ENCODE results near the gene CPVL.

The CPVL gene

GRCh38 chr7:29156907-29157452, 10.6 kb upstream of the CPVL start:
- in situ Hi-C loops (cut with MboI; ENCODE audit: low sequenced_read_pairs), result no loop called here

DNA sequence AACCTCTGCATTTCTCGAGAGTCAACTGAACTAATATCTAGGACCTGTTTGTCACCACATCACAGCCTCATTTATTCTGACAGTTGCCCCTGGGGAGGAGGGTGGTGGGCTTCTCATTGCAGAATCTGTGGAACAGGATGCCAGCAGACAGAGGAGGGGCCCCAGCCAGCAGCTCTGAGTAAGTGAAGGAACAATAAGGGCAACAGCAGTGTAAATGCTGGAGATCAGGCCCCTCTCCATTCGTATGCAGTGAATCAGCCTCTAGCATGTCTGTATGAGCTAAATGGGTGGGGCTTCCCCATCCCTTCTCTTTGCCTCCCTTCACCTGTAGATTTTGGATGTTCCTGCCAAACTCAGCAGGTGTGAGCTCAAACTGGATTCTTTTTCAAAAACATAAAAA, 7.7 kb upstream of the CPVL start:
- in situ Hi-C loops (cut with MboI; ENCODE audit: low sequenced_read_pairs), result no loop called here

- in situ Hi-C loops (cut with MboI; ENCODE audit: low sequenced_read_pairs), result no loop called here
These were observed 4.5 kb upstream of the CPVL start for GRCh38 chr7:29150856-29151255.

DNA sequence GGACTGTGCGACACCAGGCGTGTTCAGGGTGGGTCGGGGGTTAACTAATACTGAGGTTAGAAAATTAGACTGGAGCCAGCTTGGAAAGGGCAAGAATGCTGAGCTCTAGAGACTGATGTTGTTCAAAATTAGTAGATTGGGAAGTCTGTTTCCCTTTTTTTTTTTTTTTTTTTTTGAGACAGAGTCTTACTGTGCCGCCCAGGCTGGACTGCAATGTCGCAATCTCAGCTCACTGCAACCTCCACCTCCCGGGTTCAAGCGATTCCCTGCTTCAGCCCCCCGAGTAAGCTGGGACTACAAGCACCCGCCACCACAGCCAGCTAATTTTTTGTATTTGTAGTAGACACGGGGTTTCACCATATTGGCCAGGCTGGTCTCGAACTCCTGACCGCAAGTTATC, 2.7 kb upstream of the CPVL start:
- in situ Hi-C loops (cut with MboI; ENCODE audit: low sequenced_read_pairs), result no loop called here

DNA sequence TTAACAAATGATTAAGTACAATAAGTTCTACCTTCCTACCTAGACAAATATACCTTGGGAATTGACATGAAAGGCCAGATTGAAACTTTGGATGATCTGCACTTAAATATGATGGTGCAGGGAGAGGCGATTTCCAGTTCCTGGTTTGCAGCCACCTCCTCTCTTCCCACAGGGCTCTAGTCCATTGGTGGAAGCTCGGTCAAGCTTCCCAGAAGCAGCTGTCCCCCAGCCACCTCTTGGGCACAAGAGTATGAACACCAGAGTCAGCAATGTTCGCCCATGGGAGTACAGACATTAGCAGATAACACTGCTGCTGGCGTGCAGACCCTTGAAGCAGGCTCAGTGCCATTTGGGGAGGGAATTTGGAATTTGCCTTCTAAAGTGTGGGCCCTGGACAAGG, 1.5 kb upstream of the CPVL start:
- in situ Hi-C loops (cut with MboI; ENCODE audit: low sequenced_read_pairs), result no loop called here

DNA sequence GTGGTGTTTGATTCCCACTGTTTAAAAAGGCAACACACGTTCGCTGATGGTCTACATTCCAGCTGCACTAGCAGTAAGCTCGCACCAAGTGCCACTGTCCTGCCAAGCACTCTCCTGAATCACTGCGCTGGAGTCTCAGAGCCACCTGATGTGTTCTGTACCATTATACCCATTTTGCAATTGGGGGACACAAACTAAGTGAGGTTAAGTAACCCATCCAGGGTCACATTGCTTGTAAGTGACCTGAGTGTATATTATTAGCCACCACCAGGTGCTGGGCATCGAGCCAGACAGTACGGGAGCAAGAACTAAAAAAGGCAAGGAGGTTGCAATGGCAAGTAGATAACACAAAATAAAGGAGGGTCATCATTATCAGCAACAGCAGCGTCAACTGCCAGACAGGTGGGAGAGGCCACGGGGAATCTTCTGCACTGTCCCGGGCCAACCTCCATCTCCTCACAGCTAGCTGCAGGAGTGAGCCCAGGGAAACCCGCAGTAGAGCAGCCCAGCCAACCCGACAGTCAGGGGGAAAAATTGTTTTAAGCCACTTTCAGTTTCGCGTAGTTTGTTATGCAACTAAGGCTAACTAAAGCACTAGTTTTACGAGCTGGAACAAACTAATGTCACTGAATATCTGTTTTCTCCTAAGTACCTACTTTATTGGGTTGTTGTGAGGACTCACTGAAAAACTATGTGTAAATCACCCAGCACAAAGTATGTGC, 712 bp upstream of the CPVL start:
- in situ Hi-C loops (cut with MboI; ENCODE audit: low sequenced_read_pairs), result no loop called here

- in situ Hi-C loops (cut with MboI; ENCODE audit: low sequenced_read_pairs), result no loop called here
These were observed 732 bp downstream of the CPVL start for GRCh38 chr7:29145553-29146056.

DNA sequence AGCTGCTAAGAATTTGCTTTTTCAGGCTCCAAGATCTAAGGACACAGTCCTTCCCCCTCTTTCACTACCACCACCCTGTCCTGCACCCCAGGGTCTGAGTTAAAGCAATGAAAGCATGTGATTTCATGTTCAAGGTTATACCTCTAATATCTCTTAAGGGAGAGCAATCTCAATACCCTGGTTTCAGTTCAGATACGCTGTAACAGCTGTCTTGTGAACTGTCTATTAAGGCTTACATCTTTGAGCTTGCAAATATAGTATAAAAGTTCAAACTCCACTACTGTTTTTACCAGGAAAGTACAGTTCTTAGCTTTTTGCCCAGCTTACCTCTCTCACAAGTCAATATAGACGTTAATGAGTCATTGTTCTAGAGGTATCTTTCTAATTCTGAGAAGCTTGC, 2.6 kb downstream of the CPVL start:
- in situ Hi-C loops (cut with MboI; ENCODE audit: low sequenced_read_pairs), result no loop called here

DNA sequence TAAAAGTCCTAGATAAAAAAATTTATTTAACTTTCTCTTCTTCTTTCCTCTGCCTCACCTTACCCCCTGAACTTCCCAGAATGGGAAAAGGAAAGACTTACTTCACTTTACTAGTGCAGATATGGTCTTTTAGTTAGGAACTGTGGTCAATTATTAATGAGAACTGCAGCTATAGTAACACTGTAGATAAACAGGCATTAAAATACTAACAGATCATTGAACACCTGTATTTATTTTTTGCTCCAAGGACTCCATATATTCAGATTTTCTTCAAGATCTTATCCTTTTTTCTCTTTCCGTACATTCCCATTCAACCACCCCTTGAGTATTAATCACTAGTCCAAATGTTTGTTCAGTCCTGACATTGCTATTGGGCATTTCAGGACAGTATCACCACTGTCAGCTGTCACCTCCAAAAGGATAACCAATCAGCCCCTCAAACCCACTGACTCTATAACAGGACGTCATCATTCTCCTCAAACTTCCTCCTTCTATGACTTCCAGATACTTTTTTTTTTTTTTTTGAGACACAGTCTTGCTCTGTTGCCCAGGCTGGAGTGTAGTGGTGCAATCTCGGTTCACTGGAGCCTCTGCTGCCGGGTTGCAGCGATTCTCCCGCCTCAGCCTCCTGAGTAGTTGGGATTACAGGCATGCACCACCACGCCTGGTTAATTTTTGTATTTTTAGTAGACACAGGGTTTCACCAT, 4.2 kb downstream of the CPVL start:
- in situ Hi-C loops (cut with MboI; ENCODE audit: low sequenced_read_pairs), result no loop called here

- in situ Hi-C loops (cut with MboI; ENCODE audit: low sequenced_read_pairs), result no loop called here
These were observed 5.4 kb downstream of the CPVL start for GRCh38 chr7:29140873-29141468.

DNA sequence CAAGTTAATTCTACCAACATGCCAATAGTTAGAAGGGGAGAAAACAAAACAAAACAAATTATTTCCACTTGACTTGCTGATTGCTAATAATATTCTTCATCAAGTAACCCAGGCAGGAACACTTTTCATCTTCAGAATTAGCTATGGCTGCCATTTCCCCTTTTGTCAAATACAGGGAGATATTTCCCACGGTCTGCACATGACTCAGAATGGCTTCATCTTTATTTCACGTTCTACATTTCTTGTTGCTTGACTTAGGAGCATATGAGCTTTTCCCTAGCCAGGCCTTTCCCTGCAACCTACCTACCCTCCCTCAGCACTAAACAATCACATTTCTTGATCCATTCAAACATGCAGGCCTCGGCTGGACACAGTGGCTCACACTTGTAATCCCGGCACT, 6.5 kb downstream of the CPVL start:
- in situ Hi-C loops (cut with MboI; ENCODE audit: low sequenced_read_pairs), result no loop called here

DNA sequence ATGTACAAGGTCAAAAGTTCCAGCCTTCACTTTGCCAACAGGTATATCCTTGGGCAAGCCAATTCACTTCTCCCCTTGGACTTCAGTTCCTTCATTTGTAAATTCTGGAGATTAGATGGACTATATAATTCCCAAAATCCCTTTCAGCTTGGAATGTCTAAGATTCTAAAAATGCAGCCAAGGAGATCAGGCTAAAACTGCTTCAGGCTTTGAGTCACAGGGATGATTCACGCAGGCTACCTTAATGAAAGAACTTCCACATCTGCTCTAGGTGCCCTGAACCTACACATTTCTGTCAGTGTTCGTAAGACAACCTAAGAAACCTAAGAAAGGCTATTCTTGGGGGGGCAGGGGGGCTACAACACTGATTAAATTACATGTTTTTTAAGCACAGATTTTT, 7.1 kb downstream of the CPVL start:
- in situ Hi-C loops (cut with MboI; ENCODE audit: low sequenced_read_pairs), result no loop called here

DNA sequence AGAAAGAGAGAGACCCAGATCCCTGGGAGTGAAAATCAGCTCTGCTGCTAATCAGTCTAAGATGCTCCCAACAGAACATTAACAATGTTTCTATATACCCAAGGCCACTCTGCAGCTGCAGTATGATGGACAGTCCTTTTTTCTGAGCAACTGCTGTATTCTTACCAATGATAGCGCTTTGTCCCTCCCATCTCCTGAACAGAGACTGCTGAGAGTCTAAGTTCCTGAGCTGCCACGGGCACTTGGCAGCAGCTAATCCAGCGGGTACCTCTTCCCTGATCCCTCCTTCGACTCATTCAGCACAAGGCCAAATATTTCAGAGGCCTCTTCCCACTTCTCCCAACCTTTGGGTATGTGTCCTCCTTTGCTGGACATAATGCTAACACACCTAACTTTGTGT, 7.7 kb downstream of the CPVL start:
- in situ Hi-C loops (cut with MboI; ENCODE audit: low sequenced_read_pairs), result no loop called here

DNA sequence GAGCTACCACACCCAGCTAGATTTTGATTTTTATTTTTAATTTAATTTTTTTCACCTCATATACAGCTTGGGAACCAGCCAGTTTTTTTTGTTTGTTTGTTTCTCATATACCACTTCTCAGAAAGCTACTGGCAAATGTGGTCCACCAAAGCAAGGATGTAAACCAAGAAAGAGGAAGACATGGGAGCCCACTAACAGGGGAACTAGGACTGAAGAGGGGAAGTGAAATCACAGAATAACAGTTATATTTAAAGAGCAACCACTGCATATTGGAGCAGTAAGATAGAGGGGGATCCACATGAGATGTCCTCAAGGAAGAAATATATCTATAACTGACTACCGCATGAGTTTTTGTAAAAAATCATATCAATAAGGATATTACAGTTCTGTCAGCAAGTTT, 10.5 kb downstream of the CPVL start:
- in situ Hi-C loops (cut with MboI; ENCODE audit: low sequenced_read_pairs), result no loop called here

- in situ Hi-C loops (cut with MboI; ENCODE audit: low sequenced_read_pairs), result no loop called here
These were observed 13.4 kb downstream of the CPVL start for GRCh38 chr7:29132980-29133379.

- in situ Hi-C loops (cut with MboI; ENCODE audit: low sequenced_read_pairs), result no loop called here
These were observed 14.7 kb downstream of the CPVL start for GRCh38 chr7:29131678-29132077.

DNA sequence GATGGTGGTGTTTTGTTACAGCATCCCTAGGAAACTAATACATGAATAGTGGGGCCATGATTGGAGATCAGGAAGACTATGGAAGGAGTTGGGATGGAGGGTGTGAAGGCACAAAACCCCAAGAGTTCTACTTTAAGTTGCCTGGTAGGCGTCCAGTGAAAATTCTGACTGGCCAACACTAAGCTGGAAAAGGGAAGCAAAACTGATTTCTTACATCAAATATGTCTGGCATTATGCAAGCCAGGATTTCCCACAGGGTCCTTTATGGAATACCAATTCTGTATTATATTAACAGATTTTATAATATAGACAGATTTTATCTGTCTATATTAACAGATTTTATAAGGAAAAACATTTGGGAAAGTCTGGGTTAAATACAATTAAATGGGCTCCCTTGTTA, 16.2 kb downstream of the CPVL start:
- in situ Hi-C loops (cut with MboI; ENCODE audit: low sequenced_read_pairs), result no loop called here

DNA sequence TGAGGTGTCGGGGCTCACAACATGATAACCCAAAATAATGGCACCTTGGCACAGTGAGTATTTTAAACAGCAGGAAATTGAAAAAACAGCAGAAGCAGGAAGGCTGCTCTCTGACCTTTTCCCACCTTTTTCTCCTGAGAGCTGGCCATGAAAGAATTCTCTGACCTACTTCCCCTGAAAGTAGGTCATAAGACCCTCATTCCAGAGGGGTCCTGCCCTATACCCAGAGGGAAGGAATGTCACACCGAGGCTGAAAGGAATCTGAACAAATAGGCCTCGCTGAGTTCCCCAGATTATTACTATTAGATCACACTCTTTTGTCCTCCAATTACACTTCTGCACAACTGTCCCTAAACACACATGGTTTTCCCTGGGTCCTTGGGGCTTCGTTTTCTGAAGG, 18.8 kb downstream of the CPVL start:
- in situ Hi-C loops (cut with MboI; ENCODE audit: low sequenced_read_pairs), result no loop called here

DNA sequence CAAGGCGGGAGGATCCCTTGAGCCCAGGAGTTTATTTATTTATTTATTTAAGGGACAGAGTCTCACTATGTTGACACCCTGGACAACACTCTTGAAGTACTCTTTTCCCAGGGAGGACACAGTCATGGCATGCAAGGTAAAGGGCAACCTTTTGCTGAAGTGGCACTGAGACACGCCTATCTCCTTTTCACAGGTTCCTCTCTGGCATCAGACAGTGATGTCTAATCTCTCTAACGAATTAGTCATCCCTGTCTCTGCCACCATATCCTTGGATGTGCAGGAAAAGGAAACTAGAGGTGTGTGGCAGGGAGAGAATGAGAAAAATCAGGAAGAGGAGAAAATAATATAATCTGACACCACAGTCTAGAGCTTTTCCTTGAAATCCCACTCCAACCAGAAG, 19.5 kb downstream of the CPVL start:
- in situ Hi-C loops (cut with MboI; ENCODE audit: low sequenced_read_pairs), result no loop called here

DNA sequence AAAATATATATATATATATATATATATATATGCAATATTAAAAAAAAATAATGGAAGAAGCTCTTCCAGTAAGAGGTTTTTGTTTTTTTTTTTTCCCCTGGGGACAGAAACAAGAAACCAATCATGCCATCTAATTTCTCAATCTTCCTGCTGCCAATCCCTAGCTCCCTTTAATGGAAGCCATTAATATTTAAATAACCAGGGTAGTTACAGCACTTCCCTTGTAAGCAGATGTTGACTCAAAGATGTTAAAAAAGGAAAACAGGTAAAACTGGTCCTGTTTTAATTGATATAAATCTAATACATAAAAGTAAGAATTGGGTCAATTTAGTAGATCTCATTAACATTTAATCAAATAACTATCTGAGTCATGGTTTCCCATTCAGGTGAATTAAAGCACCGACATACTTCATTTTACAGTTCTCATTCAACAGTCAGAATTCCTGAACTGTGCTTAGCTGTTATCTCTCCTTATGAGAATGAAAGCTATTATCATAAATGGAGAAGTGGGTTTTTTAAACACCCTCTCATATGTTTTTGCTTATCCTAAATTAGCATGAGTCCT, 22.6 kb downstream of the CPVL start:
- in situ Hi-C loops (cut with MboI; ENCODE audit: low sequenced_read_pairs), result no loop called here

DNA sequence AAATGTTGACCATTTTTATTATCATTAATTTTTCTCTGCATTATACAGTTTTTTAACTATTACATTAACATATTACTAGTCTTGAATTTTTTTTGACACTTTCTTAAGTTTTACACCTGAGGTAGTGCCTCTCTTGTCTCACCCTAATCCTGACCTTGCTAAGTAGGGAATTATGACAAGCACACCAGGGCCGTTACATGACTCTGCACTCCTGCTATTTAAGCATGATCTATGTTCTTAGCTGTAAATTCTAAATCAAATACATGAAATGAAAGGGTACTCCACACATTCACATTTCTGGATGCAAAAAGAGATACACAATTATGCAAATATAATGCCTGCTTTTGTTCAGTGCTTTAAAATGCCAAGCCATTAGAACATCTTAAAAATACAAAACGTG, 23.6 kb downstream of the CPVL start:
- in situ Hi-C loops (cut with MboI; ENCODE audit: low sequenced_read_pairs), result no loop called here

GRCh38 chr7:29122081-29122480, 24.3 kb downstream of the CPVL start:
- in situ Hi-C loops (cut with MboI; ENCODE audit: low sequenced_read_pairs), result no loop called here

Measured in hTERT RPE-1 (cell line).